ENCODE results near the gene LIX1.

Gene LIX1

GRCh38 chr5:97111616-97112015 is 30.8 kb downstream of the LIX1 start:
- no peak for DNase-seq (ENCODE audit: low spot score)
- no peaks in the 10 kb centered on the region for H3K36me3 ChIP-seq (ENCODE audit: low read depth)
- no peaks in the 10 kb centered on the region for H3K9me3 ChIP-seq (ENCODE audit: severe bottlenecking)
- H3K4me3 ChIP-seq (ENCODE audit: severe bottlenecking), result no peak overlapping the region
- H3K4me1 ChIP-seq (ENCODE audit: insufficient read depth, poor library complexity, severe bottlenecking), result no peaks in the 10 kb centered on the region
- no peak for ATAC-seq (ENCODE audit: low read depth)
- no peak for TF ChIP-seq CTCF (IDR thresholded peaks at IDR 0.05; ENCODE audit: poor library complexity, severe bottlenecking)
- H3K27ac ChIP-seq (ENCODE audit: poor library complexity, severe bottlenecking), result no peak overlapping the region
- no peaks in the 10 kb centered on the region for H3K27me3 ChIP-seq (ENCODE audit: insufficient read depth, poor library complexity, severe bottlenecking)

- ATAC-seq (ENCODE audit: low read depth) (no peak), DNase-seq (ENCODE audit: low spot score) (no peak)
- Histone ChIP-seq H3K36me3 (ENCODE audit: low read depth) (no peaks in the 10 kb centered on the region), H3K9me3 (ENCODE audit: severe bottlenecking) (no peaks in the 10 kb centered on the region), H3K27ac (ENCODE audit: poor library complexity, severe bottlenecking) (no peak overlapping the region), H3K27me3 (ENCODE audit: insufficient read depth, poor library complexity, severe bottlenecking) (no peaks in the 10 kb centered on the region), H3K4me3 (ENCODE audit: severe bottlenecking) (no peak overlapping the region), H3K4me1 (ENCODE audit: insufficient read depth, poor library complexity, severe bottlenecking) (no peaks in the 10 kb centered on the region)
- no peak for TF ChIP-seq CTCF (IDR thresholded peaks at IDR 0.05; ENCODE audit: poor library complexity, severe bottlenecking)
These were observed 31.4 kb downstream of the LIX1 start for GRCh38 chr5:97111004-97111403.

GRCh38 chr5:97107318-97107717 is 35.1 kb downstream of the LIX1 start:
- no peaks in the 10 kb centered on the region for H3K4me1 ChIP-seq (ENCODE audit: insufficient read depth, poor library complexity, severe bottlenecking)
- H3K27ac ChIP-seq (ENCODE audit: poor library complexity, severe bottlenecking), result no peak overlapping the region
- DNase-seq (ENCODE audit: low spot score) (no peak), ATAC-seq (ENCODE audit: low read depth) (no peak)
- no peak overlapping the region for H3K4me3 ChIP-seq (ENCODE audit: severe bottlenecking)
- TF ChIP-seq CTCF (IDR thresholded peaks at IDR 0.05; ENCODE audit: poor library complexity, severe bottlenecking), result no peak
- no peaks in the 10 kb centered on the region for H3K9me3 ChIP-seq (ENCODE audit: severe bottlenecking)
- no peaks in the 10 kb centered on the region for H3K36me3 ChIP-seq (ENCODE audit: low read depth)
- no peaks in the 10 kb centered on the region for H3K27me3 ChIP-seq (ENCODE audit: insufficient read depth, poor library complexity, severe bottlenecking)

- H3K4me3 ChIP-seq (ENCODE audit: severe bottlenecking), result no peak overlapping the region
- H3K36me3 ChIP-seq (ENCODE audit: low read depth), result no peaks in the 10 kb centered on the region
- DNase-seq (ENCODE audit: low spot score), result no peak
- no peak for ATAC-seq (ENCODE audit: low read depth)
- no peaks in the 10 kb centered on the region for H3K27me3 ChIP-seq (ENCODE audit: insufficient read depth, poor library complexity, severe bottlenecking)
- no peak for TF ChIP-seq CTCF (IDR thresholded peaks at IDR 0.05; ENCODE audit: poor library complexity, severe bottlenecking)
- H3K27ac ChIP-seq (ENCODE audit: poor library complexity, severe bottlenecking), result no peak overlapping the region
- no peaks in the 10 kb centered on the region for H3K4me1 ChIP-seq (ENCODE audit: insufficient read depth, poor library complexity, severe bottlenecking)
- H3K9me3 ChIP-seq (ENCODE audit: severe bottlenecking), result no peaks in the 10 kb centered on the region
These were observed 36.2 kb downstream of the LIX1 start for GRCh38 chr5:97106216-97106581.

GRCh38 chr5:97105501-97106215 is 36.8 kb downstream of the LIX1 start:
- no peak for TF ChIP-seq CTCF (IDR thresholded peaks at IDR 0.05; ENCODE audit: poor library complexity, severe bottlenecking)
- Histone ChIP-seq H3K27me3 (ENCODE audit: insufficient read depth, poor library complexity, severe bottlenecking) (no peaks in the 10 kb centered on the region), H3K36me3 (ENCODE audit: low read depth) (no peaks in the 10 kb centered on the region), H3K27ac (ENCODE audit: poor library complexity, severe bottlenecking) (no peak overlapping the region), H3K4me1 (ENCODE audit: insufficient read depth, poor library complexity, severe bottlenecking) (no peaks in the 10 kb centered on the region), H3K4me3 (ENCODE audit: severe bottlenecking) (no peak overlapping the region), H3K9me3 (ENCODE audit: severe bottlenecking) (no peaks in the 10 kb centered on the region)
- no peak for ATAC-seq (ENCODE audit: low read depth)
- DNase-seq (ENCODE audit: low spot score), result no peak

Data from RWPE2 (cell line).